Right renal cortex interstitium (tissue), 3 donors: ENCODE measurements around the gene UBE2O. TPM values are rescaled to one million over a fixed set of nuclear protein-coding genes. Genes with fewer than 3 reads are reported as not detected.

Experiments used
- DNase-seq, 3 donors: peaks; one replicate each; pipeline ENCODE4 v3.0.0-alpha.2; 2013; ENCODE audit warnings: low read depth in 3 of 3, low spot score in 2 of 3
- polyA plus RNA-seq, 3 donors: library from polyadenylated mRNA; unstranded; fragments of 120-200 nt; gene quantifications; one replicate each; pipeline ENCODE4 v1.2.1, GENCODE V29; 2013; ENCODE audit not compliant: insufficient read length in 3 of 3

UBE2O gene
- 10 to 100 TPM; 23.6 to 26.5 (median 25.1) TPM for polyA plus RNA-seq

DNA sequence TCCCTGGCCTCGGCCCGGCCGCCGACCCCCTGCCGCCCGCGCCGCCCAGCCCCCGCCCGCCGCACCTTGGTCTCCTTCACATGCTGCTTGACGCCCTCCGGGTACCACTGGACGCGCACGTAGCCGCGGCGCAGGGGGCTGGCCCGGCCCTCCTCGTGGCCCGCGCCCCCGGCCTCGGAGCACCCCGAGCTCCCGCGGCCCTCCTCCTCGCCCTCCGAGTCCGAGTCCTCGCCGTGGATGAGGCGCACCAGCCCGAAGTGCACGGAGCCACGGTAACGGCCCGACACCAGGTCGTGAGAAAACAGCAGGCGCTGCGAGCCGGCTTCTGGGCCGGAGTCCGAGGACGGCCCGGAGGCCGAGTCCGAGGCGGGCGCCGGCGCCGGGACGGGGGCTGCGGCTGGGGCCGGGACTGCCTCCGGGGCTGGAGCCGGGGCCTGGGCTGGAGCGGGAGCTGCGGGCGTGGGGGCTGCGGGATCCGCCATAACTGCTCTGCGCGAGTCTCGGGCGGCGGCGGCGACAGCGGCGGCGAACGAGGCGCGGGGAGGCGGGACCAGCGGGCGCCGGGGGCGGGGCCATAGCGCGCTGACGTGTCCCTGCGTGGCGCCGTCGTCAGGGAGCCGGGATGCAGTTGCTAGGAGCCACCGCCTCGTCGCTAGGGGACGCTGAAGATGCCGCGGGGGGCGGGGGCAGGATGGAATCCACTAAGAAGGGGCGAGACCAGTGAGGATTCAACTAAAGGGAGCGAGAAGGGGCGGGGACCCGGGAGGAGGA, at the start of gene UBE2O:
UBE2O (minus strand) TSS at position 493 of the 771 bp plus-strand sequence; CDS start at position 482, 11 bp downstream.
- DNase-seq = peak; percentile 41 to 68 (median 55)

DNA sequence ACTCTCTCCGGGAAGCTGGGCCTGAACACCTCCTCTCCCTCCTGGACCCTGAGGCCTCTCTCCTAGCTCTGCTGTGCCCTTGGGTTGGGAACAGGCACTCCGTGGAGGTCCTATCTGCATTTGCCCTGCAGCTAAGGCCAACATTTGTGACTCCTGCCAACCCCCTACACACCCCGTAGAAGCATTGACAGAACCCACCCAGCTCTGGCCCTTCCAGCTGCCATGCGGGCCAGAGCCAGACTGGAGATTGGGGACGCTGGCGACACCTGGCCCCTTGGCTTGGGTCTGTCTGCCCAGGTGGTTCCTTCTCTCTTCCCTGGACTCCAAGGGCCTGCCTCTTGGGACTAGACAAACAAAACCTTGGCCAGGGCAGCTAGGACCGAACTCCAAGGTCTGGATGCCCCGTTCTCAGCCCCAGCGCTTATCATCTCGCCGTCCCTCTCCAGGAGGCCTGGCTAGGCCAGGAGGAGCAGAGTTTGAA, 48.9 kb upstream of the UBE2O start:
- DNase-seq = no peak

DNA sequence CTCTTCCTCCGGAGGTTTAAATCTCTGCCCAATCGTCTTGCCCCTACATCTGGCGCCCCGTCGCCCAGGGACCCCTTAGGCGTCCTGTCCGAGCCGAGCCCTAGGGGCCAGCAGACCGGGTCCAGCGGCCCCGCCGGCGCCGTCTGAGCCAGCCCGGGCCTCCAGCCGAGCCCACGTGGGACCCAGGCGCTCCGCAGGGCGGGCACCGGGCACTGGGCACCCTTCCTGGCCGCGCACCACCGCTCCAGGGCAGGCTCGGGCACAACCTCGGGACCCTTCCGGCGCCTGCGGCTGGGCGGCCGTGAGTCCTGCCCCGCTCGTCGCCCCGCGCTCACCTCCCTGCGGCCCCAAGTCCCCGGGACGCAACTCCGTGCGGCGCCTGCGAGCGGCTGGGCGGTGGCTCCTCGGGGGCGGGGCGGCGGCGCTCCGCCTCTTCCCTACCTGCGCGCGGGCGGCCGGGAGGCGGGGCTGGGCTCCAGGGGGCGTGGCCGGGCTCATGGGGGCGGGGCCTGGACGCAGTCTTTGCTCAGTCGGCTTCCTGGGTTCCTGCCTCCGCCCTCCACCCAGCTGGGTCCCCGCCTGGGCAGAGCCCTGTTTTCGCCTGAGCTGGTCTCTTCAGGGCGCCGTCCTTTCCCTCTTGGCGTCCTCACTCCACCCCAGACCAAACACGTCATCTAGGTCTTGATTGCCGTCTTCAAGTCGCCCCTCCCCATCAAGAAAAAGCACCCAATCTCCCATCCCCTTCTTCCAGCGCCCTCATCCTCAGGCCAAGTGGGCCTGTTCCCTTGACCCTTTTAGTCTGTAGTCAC, 48.3 kb upstream of the UBE2O start, which contains the start of gene RHBDF2:
RHBDF2 (minus strand) TSS at position 406 of the 809 bp plus-strand sequence. CDS start 19,899 bp downstream, outside the sequence.
- no peak for DNase-seq

DNA sequence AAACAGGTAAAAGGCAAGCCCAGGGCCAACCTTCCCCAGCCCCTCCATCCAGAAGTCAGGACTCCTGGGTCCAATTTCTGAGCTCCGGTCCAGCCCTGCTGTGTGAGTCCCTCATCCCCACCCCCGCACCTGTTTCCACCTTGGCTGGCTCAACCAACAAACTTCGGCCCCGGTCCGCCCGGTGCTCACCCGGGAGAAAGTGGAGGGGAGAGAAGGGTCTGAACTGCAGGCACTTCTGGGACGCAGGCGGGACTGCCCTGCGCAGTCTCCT, 47.7 kb upstream of the UBE2O start:
- DNase-seq = no peak

DNA sequence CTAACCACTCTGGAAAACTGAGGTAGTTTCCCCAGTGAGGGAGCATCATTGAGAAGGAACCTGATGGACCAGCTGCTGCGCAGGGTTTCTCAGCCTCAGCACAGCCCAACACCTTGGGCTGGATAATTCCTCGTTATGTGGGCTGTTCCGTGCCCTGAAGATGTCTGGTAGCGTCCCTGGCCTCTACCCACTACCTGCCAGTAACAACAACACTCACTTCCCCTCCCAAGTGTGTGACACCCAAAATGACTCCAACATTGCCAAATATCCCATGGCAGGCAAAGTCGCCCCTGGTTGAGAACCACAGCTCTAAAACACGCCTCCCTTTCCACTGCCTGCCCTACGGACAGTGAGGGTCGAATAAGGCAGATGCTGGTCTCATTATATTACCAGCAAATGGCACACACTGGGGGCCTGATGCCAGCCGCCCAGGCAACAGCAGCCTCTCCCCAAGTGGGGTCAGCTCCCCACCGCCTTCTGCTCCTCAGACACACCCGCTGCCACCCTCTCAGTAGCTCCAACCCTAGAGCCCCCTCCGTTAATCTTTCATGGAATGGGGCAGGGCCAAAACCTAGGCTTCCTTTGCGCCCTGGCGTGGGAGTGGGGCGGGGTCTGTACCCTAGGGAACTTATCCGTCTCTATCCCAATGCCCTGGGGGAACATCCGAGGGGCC, 47.3 kb upstream of the UBE2O start:
- DNase-seq = no peak

DNA sequence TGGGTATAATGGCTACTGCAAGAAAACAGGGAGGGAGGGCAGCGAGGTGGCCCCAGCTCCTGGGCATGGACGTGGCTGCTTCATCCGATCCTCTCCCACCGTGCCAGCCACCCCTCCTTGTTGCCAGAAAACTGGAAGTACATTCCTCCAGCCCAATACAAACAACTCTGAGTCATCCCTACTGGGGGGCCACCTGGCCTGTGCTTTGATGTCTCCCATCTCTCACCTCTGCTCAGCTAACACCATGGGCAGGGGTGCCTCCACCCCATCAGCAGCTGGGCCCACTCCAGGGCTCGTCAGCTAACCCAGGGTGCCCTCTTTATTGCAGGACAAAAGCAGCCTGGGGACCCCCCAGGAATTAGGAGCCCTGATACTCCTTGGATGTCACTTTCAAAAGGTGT, 46.3 kb upstream of the UBE2O start:
- no peak for DNase-seq

DNA sequence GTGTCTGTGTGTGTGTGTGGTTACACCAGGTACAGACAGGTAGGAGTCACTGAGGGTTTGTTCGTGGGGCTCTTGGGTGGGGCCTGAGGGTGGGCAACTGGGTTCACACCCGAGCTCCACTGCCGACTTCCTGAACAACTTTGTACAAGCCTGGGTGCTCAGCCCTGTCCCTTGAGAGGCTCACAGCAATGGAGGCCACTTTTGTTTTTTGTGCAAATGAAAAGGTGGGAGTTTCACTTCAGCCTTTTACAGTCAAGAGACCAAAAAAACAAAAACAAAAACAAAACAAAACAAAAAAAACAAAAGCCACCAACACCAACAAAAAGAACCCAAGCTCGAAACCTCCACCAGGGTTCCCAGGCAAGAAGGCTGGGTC, 45.9 kb upstream of the UBE2O start:
- DNase-seq = no peak

DNA sequence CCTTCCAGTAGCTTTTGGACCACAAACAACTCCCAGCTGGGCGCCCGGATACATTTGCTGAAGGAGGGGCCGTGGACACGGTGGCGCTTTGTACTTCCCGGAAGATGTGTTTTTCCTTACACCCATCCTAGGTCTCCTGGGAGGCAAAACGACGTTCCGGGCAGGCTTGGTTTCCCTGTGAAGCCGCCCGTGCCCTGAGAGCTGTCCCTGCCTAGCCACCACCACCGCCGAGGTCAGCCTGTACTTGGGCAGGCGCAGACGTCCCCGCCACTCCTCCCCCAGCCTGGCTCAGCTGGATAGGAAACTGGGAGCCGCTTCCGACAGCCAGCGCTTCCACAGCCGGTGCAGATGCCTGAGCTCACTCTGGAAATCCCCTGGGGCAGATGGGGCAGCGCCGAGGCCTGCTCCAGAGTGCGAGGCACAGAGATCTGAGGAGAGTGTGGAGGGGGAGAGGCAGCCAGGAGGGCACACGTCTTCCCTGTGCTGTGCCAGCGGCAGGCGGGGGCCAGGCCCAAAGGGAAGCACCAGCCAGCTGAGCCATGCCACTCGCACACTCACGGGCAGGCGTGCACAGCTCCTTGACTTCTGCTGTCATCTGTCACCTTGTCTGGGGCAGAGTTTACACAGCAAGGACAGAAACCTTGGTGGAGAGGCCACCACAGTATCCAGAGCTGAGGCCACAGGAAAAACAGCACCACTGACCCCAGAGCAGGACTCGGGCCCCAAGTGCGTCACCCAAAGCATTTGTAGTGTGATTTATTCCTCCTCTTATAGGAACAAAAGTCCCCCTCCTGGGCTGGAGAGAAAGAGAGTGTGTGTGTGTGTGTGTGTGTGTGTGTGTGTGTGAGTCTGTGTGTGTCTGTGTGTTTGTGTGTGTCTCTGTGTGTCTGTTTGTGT, 45.3 kb upstream of the UBE2O start:
- DNase-seq = no peak

DNA sequence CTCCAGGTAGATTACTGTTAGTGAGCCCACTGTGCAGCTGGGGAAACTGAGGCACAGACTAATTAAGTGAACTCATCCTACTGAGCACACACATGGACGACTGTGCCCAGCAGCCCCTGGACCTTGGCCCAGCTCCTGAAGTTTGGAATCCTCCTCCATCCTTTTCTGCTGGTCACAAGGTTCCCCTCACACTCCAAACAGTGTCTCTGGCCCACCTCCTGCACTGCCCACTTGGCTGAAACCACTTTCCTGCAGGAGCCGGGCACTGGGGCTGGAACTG, 44.7 kb upstream of the UBE2O start:
- DNase-seq = no peak

DNA sequence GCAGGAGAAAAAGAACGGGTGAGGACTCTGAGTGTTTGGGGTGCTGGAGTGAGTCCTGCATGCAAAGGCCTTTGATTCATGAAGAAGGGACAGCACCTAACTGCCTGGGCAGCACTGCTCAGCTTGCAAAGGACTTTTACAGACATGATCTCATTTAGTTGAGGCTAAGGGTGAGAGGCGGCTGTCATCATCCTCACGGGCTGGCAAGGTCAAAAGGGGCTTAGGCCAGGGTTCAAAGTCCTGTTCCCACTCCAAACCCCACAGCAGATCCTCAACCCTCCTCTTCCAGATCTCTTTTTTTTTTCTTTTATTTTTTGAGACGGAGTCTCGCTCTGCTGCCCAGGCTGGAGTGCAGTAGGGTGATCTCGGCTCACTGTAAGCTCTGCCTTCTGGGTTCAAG, 43.5 kb upstream of the UBE2O start:
- no peak for DNase-seq

DNA sequence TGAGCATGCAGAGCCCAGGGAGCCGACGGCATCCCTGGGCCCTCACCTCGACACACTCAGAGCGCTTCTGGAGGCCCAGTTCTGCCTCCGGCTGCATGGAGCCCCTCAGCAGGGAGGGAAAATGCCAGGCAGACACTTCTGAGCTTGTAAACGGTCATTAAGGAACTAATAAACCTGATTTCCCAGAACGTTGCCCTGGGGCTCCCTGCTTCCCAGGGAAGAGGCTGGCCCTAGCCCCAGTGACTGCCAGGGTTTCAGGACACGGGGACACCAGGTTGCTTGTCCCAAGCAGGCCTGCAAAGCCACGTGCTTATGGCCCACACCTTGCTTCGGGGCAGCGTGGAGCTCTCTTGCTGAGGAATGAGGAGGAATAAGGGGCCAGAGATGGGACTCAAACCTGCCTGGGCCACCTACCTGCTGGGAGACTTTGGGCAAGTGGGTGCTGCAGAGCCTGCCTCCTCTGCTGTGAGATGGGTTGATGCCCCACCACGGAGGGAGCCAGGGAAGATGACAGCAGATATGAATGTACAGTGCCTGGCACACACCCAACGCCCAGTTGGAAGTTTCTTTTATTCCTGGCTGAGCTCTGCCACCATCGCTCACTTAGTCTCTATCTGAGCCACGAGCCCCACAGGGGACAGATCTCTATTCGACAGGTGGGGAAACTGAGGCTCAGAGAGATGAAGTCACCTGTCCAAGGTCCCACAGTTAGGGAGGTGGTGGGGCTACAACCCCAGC, 42.9 kb upstream of the UBE2O start:
- no peak for DNase-seq

DNA sequence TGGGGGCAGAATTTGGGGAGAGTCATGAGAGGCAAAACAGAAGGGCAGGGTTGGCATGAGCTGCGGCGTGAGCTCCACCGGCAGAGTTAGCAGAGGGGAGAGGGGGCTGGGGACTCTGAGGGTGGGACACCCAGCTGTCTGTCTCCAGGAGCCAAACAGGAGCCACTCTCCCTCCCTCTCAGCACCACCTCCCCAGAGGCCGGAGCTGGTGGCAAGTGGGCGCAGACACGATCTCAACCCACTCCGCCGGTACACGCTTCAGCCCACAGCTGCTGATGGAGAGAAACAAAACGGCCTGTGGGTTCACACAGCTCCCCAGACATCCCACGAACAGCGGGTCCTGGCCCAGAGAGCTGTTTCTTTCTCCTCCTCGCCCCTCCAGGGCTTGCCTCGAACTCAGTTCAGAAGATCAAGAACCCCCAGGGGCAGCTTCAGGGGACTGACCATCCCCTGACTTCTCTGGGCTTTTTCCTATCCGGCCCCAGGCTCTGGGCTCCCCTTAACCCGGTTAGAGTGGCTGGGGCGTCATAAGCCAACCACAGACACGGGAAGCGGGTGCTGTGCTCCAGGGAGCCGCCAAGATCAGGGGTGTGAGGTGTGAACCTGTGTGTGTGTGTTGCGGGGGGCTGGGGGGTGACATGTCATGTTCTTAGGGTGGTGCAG, 40.7 kb upstream of the UBE2O start:
- DNase-seq = no peak

DNA sequence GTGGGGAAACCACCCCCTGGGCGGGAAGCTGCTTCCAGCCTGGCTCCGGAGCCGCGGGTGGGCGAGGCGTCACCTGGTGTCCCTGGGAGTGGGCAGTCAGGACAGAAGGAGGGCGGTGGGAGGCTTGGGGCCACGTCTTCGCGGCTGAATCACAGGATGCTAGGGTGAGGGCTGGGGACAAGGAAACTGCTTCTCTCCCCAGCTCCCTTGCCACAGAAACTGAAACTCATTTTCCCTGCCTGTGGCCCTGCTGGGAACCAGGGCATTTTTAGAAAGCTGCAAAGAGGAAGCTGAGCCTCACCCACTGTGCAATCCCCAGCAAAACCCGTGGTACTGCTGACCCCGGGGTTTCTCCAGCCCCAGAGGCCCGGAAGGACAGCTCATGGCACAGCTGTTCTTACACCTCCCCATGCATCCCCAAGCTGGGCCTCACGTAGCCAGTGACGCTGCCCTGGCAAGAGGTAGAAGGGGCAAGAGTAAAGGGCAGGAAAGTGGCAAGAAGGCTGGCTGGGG, 40.1 kb upstream of the UBE2O start:
- DNase-seq = no peak

DNA sequence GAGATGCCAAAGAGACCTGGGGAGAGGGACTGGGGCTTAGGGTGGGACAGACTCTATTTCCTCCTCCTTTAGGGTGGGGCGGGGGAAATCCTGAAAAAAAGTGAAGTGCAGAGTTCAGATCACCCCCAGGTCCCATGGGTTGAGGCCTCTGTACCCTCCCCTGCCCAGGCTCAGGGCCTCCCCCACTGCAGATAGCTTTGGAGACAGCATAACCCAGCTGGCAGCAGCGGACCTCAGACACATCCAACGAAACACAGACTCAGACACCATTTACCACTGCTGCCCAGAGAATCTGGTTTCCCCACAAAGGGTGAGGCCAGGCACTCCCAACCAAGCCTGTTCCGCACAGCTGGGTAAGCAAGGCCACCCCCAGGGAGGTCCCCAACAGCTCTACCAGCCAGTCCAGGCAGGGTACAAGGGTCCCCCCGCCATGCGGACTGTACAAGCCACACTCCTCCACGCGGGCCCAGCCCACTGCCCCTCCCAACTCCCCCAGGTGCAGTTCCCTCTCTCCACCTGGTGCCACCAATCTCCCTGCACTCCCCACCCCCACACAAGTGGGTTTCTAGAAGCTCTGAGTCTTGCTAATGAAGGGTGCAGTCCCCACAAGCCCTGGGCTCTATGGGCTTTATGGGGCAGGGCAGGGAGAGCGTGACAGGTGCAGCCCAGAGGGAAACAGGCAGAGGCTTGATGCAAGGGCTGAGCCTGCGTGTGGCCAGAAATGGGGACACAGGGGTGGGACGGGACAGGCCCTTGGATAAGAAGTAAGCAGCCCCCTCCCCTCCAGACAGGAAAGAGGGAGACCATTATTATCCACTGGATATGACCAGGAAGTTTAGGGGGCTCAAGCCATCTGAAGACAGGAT, 39.4 kb upstream of the UBE2O start:
- no peak for DNase-seq

DNA sequence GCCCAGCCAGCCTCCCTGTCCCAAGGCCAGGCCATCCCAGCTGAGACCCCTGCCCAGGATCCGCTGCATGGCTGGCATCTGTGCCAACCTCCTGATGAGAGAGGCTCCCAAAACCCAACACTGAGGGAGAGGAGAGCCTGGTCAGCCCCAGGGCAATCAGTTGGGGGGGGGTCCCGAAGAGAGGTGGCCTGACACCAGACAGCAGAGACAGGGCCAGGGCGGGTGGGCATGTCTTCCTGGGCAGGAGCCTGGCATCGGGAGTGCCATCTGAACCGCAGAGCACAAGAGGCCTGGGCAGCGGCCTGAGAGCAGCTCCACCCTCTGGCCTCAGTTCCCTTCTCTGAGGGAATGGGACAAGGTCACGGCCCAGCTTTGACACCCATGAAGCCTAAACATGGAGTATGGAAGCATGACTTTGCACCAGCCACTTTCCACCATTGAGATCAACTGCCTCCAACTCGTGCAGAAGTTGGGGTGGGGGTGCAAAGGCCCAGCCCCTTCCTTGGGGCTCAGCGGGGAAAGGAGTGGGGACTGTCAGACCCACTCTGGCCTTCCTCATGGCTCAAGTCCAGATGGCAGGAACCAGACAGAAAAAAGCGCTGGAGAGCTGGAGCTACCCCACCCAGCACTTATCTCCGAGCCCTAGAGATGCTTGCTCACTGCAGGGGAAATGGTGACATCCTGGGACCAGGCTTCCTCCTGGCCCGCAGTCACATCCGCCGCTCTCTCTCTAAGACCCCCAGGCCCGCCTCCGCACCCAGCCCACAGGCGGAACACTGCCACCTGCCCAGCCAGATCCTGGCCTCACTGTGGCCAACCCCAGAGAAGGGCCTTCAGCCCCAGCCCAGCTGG, 38.5 kb upstream of the UBE2O start:
- DNase-seq = no peak

DNA sequence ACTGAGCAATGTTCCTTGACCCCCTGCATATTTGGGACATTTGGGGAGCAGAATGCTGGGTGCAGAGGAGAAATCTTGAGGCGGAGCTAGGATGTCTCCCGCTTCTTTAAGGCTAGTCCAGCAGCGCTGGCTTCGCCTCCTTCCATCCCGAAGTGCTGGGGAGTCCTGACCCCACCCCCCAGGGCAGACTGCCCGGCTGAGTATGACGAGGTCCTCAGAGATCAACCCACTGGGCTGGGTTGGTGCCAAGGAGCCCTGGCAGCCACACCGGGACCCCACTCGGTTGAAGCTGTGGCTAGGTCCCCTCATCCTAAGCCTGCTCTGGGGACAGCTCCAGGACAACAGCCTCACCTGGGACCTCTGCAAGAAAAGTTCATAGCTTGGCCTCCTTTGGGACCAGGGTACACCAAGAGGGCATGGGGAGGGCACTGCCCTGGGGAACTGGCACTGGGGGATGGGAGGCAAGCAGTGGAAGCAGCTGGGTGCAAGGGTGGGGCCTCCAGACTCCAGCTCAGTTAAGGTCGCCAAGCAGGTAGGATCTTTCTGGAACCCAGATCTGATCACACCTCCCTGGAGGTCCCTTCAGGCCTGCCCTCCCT, 37.3 kb upstream of the UBE2O start:
- no peak for DNase-seq
